ENCODE results near the gene NGLY1.

The NGLY1 gene

DNA sequence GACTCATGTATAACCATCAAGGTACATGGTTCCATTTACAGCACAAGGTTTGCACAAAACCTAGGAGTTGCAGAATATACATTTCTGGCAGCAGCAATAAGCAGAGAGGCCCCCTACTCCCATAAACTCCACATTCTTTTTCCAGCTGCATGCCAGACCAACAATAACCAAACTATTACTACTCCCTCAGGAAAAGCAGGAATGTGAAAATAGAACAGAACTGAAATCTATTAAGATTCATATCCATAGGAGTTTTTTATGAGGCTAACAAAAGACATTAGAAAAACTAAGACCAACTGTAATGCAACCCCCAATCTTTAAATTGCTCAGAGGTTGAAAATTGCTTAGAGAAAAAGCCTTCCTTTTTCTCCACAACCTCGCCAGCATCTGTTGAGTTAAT lies 90.9 kb downstream of the NGLY1 start:
- Histone ChIP-seq H3K4me1 (ENCODE audit: insufficient read depth, insufficient read length) (no peaks in the 10 kb centered on the region), H3K4me3 (ENCODE audit: insufficient read length, low read depth) (no peak overlapping the region), H3K9ac (ENCODE audit: insufficient read length, low read depth) (no peak overlapping the region), H3K9me3 (ENCODE audit: insufficient read depth, low read length) (no peaks in the 10 kb centered on the region), H3K27me3 (ENCODE audit: insufficient read depth, insufficient read length) (no peaks in the 10 kb centered on the region), H3K36me3 (ENCODE audit: insufficient read depth, insufficient read length, low read length) (no peaks in the 10 kb centered on the region)
- DNase-seq (ENCODE audit: low read depth, low spot score): no peak
- TF ChIP-seq SUZ12 (IDR thresholded peaks at IDR 0.05; ENCODE audit: extremely low read depth, insufficient read depth, insufficient read length) (no peak), ZNF274 (IDR thresholded peaks at IDR 0.05; ENCODE audit: low read depth, low read length) (no peak), YY1 (IDR thresholded peaks at IDR 0.05; ENCODE audit: insufficient read depth, insufficient read length) (no peak)

DNA sequence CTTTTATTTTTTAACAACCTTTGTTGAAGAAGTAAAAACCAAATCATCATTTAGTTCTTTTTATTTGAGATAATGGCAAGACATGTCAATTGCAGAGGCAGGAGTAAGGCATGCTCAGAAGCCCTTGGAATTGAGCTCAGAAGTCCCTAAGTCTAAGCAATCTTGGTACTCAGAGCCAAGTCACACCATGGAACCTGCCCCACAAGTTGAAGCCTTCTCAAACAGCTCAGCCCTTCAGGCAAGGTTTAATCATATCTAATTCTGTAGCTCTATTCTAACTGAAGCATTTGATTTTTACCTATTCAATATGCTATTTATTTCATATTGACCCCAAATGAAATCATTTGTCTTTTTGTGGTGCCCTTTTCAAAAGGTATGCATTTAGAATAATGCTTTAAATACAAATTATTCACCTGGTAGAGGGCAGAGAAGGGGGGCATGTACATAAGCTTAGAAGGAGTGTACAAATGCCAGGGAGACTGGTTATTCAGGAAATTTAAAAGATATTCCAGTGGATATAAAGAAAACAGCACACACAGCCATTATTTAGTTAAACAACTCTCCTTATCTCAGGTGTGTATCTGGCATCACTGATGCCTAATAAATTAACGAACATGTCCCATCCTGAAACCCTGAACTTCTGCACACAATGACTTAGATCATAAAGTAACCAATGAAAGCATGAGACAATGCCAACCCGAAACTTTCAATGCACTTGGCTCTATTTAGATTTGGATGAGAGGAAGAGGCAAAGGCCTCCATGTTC lies 92.3 kb downstream of the NGLY1 start:
- no peak overlapping the region for H3K9ac ChIP-seq (ENCODE audit: insufficient read length, low read depth)
- no peaks in the 10 kb centered on the region for H3K36me3 ChIP-seq (ENCODE audit: insufficient read depth, insufficient read length, low read length)

DNA sequence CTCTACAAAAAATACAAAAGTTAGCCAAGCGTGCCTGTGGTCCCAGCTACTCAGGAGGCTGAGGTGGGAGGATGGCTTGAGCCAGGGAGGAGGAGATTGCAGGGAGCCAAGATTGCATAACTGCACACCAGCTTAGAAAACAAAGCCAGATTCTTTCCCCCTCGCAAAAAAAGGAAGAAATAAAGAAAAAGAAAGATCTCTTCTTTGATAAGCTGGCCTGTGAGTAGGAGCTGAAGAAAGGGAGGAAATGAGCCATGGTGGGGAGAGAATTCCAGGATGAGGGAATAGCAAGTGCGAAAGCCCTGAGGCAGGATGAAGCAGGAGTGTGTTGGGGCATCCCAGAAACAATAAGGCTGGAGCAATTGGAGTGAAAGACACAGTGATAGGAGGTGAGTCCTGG lies 94.0 kb downstream of the NGLY1 start:
- H3K36me3 ChIP-seq (ENCODE audit: insufficient read depth, insufficient read length, low read length): no peaks in the 10 kb centered on the region
- TF ChIP-seq YY1 (IDR thresholded peaks at IDR 0.05; ENCODE audit: insufficient read depth, insufficient read length): no peak
- TF ChIP-seq SUZ12 (IDR thresholded peaks at IDR 0.05; ENCODE audit: extremely low read depth, insufficient read depth, insufficient read length): no peak
- no peak for TF ChIP-seq ZNF274 (IDR thresholded peaks at IDR 0.05; ENCODE audit: low read depth, low read length)
- no peak overlapping the region for H3K4me3 ChIP-seq (ENCODE audit: insufficient read length, low read depth)
- no peaks in the 10 kb centered on the region for H3K27me3 ChIP-seq (ENCODE audit: insufficient read depth, insufficient read length)
- no peak for DNase-seq (ENCODE audit: low read depth, low spot score)
- no peak overlapping the region for H3K9ac ChIP-seq (ENCODE audit: insufficient read length, low read depth)
- H3K4me1 ChIP-seq (ENCODE audit: insufficient read depth, insufficient read length): no peaks in the 10 kb centered on the region
- H3K9me3 ChIP-seq (ENCODE audit: insufficient read depth, low read length): no peaks in the 10 kb centered on the region

More for the DNA sequence above, 92.3 kb downstream of the NGLY1 start:
- Histone ChIP-seq H3K4me3 (ENCODE audit: insufficient read length, low read depth) (no peak overlapping the region), H3K9me3 (ENCODE audit: insufficient read depth, low read length) (no peaks in the 10 kb centered on the region), H3K27me3 (ENCODE audit: insufficient read depth, insufficient read length) (no peaks in the 10 kb centered on the region), H3K4me1 (ENCODE audit: insufficient read depth, insufficient read length) (no peaks in the 10 kb centered on the region)
- TF ChIP-seq ZNF274 (IDR thresholded peaks at IDR 0.05; ENCODE audit: low read depth, low read length) (no peak), YY1 (IDR thresholded peaks at IDR 0.05; ENCODE audit: insufficient read depth, insufficient read length) (no peak), SUZ12 (IDR thresholded peaks at IDR 0.05; ENCODE audit: extremely low read depth, insufficient read depth, insufficient read length) (no peak)
- DNase-seq (ENCODE audit: low read depth, low spot score): no peak

DNA sequence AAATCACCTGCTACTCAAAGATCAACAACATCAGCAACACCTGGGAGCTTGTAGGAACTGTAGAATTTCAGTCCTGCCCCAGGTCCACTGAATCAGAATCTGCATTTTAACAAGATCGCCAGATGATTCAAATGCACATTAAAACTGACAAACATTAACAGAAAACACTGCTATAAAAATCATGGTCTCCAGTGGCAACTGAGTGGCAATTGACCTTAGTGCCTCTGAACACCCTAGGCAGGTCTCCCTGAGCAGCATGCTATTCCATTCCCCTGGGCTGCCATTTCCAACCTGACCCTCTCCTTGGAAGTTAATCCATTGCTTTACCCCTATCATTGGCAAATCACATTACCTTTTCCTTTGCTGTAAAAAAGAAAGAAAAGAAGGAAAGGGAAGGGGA lies 95.5 kb downstream of the NGLY1 start:
- H3K9me3 ChIP-seq (ENCODE audit: insufficient read depth, low read length): no peaks in the 10 kb centered on the region
- no peak for DNase-seq (ENCODE audit: low read depth, low spot score)

DNA sequence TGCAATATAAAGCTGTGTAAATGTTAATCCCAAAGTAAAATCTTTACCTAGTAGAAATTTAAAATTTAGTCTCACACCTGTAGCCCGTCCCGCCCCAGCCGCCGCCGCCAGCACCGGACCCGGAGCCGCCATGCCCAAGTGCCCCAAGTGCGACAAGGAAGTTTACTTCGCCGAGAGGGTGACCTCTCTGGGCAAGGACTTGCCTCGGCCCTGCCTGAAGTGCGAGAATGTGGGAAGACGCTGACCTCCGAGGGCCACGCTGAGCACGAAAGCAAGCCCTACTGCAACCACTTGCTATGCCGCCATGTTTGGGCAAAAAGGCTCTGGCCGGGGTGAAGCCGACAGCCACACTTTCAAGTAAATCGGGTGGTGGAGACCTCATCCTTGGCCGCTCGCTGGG lies 96.5 kb downstream of the NGLY1 start:
- H3K4me3 ChIP-seq (ENCODE audit: insufficient read length, low read depth): no peak overlapping the region
- H3K9me3 ChIP-seq (ENCODE audit: insufficient read depth, low read length): no peaks in the 10 kb centered on the region
- no peak overlapping the region for H3K9ac ChIP-seq (ENCODE audit: insufficient read length, low read depth)
- TF ChIP-seq ZNF274 (IDR thresholded peaks at IDR 0.05; ENCODE audit: low read depth, low read length) (no peak), SUZ12 (IDR thresholded peaks at IDR 0.05; ENCODE audit: extremely low read depth, insufficient read depth, insufficient read length) (no peak), YY1 (IDR thresholded peaks at IDR 0.05; ENCODE audit: insufficient read depth, insufficient read length) (no peak)
- no peaks in the 10 kb centered on the region for H3K4me1 ChIP-seq (ENCODE audit: insufficient read depth, insufficient read length)
- H3K27me3 ChIP-seq (ENCODE audit: insufficient read depth, insufficient read length): no peaks in the 10 kb centered on the region
- no peak for DNase-seq (ENCODE audit: low read depth, low spot score)
- H3K36me3 ChIP-seq (ENCODE audit: insufficient read depth, insufficient read length, low read length): no peaks in the 10 kb centered on the region

More for the DNA sequence above, 95.5 kb downstream of the NGLY1 start:
- Histone ChIP-seq H3K27me3 (ENCODE audit: insufficient read depth, insufficient read length) (no peaks in the 10 kb centered on the region), H3K9ac (ENCODE audit: insufficient read length, low read depth) (no peak overlapping the region), H3K4me1 (ENCODE audit: insufficient read depth, insufficient read length) (no peaks in the 10 kb centered on the region), H3K36me3 (ENCODE audit: insufficient read depth, insufficient read length, low read length) (no peaks in the 10 kb centered on the region), H3K4me3 (ENCODE audit: insufficient read length, low read depth) (no peak overlapping the region)
- TF ChIP-seq SUZ12 (IDR thresholded peaks at IDR 0.05; ENCODE audit: extremely low read depth, insufficient read depth, insufficient read length) (no peak), ZNF274 (IDR thresholded peaks at IDR 0.05; ENCODE audit: low read depth, low read length) (no peak), YY1 (IDR thresholded peaks at IDR 0.05; ENCODE audit: insufficient read depth, insufficient read length) (no peak)

DNA sequence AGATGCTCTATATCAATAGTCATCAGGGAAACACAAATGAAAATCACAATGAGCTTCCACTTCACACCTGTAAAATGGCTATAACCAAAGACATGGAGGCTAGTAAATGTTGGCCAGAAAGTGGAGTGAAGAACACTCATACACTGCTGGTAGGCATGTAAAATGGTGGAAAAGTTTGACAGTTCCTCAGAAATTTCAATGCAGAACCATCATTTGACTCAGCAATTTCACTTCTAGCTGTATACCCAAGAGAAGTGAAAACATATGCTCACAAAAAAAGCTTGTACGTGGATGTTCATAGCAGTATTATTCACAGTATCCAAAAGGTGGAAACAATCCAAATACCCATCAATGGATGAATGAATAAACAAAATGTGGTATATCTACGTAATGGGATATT lies 99.4 kb downstream of the NGLY1 start:
- no peak for TF ChIP-seq YY1 (IDR thresholded peaks at IDR 0.05; ENCODE audit: insufficient read depth, insufficient read length)
- TF ChIP-seq SUZ12 (IDR thresholded peaks at IDR 0.05; ENCODE audit: extremely low read depth, insufficient read depth, insufficient read length): no peak
- TF ChIP-seq ZNF274 (IDR thresholded peaks at IDR 0.05; ENCODE audit: low read depth, low read length): no peak
- Histone ChIP-seq H3K36me3 (ENCODE audit: insufficient read depth, insufficient read length, low read length) (no peaks in the 10 kb centered on the region), H3K27me3 (ENCODE audit: insufficient read depth, insufficient read length) (no peaks in the 10 kb centered on the region), H3K9me3 (ENCODE audit: insufficient read depth, low read length) (no peaks in the 10 kb centered on the region), H3K9ac (ENCODE audit: insufficient read length, low read depth) (no peak overlapping the region), H3K4me1 (ENCODE audit: insufficient read depth, insufficient read length) (no peaks in the 10 kb centered on the region), H3K4me3 (ENCODE audit: insufficient read length, low read depth) (no peak overlapping the region)
- no peak for DNase-seq (ENCODE audit: low read depth, low spot score)

DNA sequence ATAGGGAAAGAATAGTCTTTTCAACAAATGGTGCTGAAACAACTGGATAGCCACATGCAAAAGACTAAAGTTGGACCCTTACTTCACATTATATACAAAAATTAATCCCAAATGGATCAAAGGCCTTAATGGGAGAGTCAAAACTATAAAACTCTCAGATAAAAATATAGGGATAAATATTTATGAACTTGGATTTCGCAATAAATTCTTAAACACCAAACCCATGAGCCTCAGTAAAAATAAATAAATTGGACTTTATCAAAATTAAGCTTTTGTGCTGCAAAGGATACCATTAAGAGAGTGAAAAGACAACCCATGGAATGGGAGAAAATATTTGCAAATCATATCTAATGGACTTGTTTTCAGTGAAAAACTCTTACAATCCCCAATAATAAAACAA lies 99.8 kb downstream of the NGLY1 start:
- no peaks in the 10 kb centered on the region for H3K9me3 ChIP-seq (ENCODE audit: insufficient read depth, low read length)
- no peak overlapping the region for H3K9ac ChIP-seq (ENCODE audit: insufficient read length, low read depth)
- no peak for TF ChIP-seq ZNF274 (IDR thresholded peaks at IDR 0.05; ENCODE audit: low read depth, low read length)
- TF ChIP-seq YY1 (IDR thresholded peaks at IDR 0.05; ENCODE audit: insufficient read depth, insufficient read length): no peak
- TF ChIP-seq SUZ12 (IDR thresholded peaks at IDR 0.05; ENCODE audit: extremely low read depth, insufficient read depth, insufficient read length): no peak

More for the DNA sequence above, 99.8 kb downstream of the NGLY1 start:
- Histone ChIP-seq H3K4me1 (ENCODE audit: insufficient read depth, insufficient read length) (no peaks in the 10 kb centered on the region), H3K27me3 (ENCODE audit: insufficient read depth, insufficient read length) (no peaks in the 10 kb centered on the region), H3K36me3 (ENCODE audit: insufficient read depth, insufficient read length, low read length) (no peaks in the 10 kb centered on the region), H3K4me3 (ENCODE audit: insufficient read length, low read depth) (no peak overlapping the region)
- DNase-seq (ENCODE audit: low read depth, low spot score): no peak

Measured in NT2/D1 (cell line).